NCI-H1092 treated with DMSO at 0.1 percent for 48 hours (cell line): ENCODE data around the gene DLGAP1.

ENCODE experiments used
- DNase-seq: peaks from one replicate; lab custom pipeline; 2025; lab: John Stamatoyannopoulos, UW

The DLGAP1 gene

DNA sequence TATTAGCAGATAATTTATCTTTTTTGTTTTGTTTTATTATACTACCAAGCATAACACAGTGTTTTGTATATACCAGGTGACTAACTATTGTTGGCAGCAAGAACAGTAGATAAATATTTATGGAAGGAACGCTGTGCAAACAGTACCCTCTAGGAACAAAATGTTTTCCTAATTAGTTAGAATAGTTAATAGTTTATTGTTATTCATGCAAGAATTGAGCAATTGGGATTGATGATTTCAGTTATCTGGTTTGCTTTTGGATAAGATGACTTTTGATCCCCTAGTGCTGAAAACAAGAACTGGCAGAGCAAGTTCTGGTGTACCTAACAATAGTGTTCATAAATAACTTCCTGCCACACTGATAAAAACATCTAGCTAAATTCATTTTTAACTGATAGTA is 681.8 kb downstream of the DLGAP1 start:
- no peak for DNase-seq

DNA sequence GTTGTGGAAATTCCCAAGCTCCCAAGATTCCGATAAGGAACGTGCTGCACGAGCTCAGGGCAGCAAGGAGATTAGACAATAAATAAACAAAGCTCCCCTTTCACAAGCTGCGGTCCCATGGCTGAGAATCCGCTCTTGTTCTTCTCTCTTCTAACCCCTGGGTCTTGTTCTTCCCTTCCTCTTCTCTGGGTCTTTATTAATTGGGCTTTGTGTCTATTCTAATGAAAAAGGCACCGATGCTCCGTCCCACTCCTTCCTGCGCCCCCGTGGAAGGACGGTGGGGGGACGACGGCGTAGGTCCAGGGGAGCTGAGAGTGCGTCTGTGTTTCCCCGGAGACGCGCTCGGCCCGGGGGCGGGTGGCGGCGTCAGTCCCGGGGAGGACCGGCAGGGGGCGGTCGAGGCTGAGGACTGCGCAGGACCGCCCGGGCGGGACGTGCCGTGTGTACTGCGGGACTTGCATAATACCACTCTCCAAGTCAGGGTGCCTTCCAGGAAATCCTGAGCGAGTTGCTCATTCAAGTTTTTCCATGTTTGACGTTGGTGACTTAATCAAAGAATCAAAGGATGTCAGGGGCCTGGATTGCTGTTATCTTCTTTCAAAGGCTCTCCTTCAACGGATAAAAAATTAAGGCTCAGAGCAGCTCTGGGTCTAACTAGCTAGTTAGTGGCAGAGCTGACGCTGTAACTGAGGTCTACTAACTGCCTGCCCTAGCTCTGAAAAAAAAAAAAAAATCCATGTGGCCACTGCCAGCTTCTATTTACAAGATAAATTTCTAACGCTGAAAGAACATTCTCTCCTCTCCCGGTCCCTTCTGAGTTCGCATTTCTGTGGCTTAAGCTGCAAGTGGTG is 683.8 kb downstream of the DLGAP1 start:
- no peak for DNase-seq

GRCh38 chr18:3761266-3761665 is 693.8 kb downstream of the DLGAP1 start:
- no peak for DNase-seq

DNA sequence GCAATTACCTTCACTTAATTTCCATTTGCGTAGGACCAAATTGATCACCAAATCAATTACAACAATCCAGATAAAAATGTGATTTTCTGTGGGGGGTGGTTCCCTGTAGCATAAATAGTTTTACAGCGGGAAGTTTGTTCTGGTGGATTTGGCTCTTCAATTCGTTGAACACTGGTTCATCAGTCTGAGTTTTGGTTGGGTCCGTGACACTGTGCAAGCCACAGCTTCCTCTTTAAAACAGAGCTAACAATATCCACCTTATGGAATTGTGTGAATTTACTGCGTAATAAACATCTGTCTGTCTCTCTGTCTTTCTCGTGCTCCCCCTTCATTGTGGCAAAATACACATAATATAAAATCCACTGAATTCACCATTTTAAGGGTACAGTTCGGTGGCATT is 694.4 kb downstream of the DLGAP1 start:
- no peak for DNase-seq

- no peak for DNase-seq
Measured at GRCh38 chr18:3759099-3759498, 696.0 kb downstream of the DLGAP1 start.

- DNase-seq: no peak
Measured at GRCh38 chr18:3758531-3758930, 696.6 kb downstream of the DLGAP1 start.

GRCh38 chr18:3757361-3757760 is 697.7 kb downstream of the DLGAP1 start:
- DNase-seq: no peak

- no peak for DNase-seq
Measured at GRCh38 chr18:3753106-3753505, 702.0 kb downstream of the DLGAP1 start.

- no peak for DNase-seq
Measured at GRCh38 chr18:3748086-3748485, 707.0 kb downstream of the DLGAP1 start.

GRCh38 chr18:3747176-3747973 is 707.7 kb downstream of the DLGAP1 start:
- no peak for DNase-seq

DNA sequence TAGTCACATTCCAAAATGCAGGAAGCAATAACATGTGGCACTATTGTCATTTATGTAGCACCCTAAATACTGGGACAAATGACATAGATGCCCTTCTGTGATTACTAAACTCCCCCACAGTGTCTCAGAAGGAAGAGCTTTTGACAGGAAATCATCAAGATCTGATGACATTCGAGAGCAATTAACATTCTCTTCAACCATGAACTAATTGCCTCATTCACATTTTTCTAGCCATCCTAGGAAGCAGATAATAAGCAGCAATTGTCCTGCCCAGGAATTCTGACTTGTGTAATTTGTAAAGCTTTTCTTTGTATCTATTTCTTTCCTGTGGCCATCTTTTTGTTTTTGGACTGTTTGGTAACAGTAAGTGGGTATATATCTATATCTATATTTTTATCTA is 712.6 kb downstream of the DLGAP1 start:
- DNase-seq: no peak

DNA sequence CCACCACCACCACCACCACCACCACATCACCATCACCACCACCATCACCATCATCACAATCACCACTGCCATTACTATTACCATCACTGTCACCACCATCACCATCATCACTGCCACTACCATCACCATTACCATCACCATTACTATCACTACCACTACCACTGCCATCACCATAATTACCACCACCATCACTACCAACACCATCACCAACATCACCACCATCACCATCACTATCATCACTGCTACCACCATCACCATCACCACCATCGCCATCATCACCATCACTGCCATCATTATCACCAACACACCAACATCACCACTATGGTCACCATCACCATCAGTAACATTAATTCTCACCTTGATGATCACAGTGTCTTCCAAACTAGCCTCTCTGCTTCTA is 713.8 kb downstream of the DLGAP1 start:
- DNase-seq: no peak

DNA sequence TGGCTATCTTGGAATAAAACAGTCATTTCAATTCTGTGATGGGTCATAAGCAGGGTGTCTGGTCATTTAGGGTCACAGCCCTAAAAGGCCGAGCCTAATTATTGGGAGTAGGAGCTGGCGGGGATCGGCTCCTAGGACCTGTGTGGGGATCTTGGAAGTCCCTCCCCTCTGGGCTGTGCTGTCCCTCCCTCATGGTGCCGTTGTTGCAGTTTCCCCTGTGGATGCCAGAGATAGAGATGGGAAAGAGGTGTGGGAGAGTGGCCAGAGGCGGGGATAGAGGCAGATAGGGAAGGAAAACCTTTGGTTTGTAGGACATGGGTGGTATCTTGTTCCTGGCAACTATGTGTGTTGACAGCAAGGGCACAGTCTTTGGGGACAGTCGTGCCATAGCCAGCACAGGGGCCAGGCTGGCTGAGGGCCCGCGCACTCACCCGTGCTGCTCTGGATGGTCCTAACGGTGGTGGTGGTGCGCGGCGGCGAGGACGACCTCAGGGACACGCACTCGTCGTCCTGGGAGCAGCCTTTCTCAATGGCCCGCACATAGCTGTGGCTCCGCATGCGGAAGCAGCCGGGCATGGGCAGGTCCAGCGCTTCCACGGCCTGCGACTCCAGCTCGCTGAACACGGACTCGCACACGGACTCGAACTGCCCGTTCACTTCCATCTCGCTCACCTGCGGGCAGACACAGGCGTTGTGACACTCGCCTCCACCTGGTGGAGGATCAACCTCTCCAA is 726.2 kb downstream of the DLGAP1 start:
- DNase-seq: no peak

- DNase-seq: no peak
Measured at GRCh38 chr18:3727274-3727673, 727.8 kb downstream of the DLGAP1 start.

DNA sequence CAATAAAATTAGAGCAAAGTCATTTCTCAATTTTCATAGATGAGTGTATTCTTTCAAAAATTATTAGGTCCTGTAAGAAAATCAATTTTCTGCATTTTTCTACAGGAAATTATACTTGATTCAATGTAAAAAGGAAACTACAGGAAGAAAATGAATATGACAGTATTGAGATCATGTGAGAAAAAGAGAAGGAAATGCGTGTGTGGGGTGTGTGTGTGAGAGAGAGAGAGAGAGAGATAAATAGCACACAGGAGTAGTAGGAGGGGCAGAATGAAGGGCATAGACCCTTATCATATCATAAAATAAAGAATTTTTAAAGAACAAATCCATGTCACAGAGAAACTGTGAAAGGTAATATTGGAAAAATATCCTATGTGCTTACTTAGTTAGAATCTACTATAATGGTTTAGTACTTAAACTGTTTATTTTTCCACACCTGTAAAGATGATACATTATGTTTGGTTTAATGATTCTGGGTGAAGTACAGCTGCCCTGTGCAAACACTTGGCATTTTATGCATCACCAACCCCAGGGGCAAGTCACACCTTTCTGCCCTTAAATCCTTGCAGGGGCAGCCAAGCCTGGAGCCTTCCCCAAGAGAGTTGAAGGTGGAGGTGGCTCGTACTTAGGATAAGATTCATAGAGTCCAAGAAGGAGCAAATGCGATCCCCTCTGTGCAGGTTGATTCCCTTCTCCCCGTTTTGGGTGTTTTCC is 728.7 kb downstream of the DLGAP1 start:
- DNase-seq: peak; percentile 90

DNA sequence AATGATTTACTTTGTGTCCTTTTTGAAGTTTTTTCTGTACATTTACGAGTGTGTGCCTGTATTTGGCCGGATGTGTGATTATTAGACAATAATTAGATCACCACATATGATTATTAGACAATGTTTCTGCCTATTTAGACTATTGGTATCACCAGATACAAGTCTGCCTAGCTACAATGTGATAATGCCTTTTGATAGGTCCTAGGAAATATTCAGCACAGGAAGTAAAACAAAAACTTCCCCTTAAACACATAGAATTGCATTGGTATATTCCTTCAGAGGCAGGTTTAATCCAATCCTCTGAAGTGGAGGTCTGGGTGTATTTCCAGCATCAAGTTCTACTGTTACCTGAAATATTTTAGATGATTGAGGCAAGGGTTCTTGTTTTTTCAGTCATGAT is 730.0 kb downstream of the DLGAP1 start:
- DNase-seq: no peak

DNA sequence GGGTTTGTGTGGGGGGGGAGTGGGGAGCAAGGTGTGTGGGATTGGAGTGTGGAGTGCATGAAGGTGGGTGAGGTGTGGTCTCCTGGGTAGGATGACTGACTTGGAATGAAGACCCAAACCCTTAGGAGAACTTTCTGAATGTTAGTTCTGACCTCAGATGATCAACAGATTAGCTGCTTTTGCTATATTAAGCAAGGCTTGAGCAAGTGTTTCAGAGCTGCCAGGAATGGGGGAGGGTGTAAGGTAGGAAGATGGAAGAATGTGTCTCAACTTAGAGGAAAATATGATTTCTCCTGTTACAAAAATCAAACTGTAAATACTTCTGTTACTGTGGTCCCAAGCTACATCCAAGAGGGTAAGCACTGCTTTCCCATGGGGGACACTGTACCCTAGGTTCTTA is 731.6 kb downstream of the DLGAP1 start:
- no peak for DNase-seq

GRCh38 chr18:3722649-3723433 is 732.3 kb downstream of the DLGAP1 start:
- peak; percentile 12 for DNase-seq

DNA sequence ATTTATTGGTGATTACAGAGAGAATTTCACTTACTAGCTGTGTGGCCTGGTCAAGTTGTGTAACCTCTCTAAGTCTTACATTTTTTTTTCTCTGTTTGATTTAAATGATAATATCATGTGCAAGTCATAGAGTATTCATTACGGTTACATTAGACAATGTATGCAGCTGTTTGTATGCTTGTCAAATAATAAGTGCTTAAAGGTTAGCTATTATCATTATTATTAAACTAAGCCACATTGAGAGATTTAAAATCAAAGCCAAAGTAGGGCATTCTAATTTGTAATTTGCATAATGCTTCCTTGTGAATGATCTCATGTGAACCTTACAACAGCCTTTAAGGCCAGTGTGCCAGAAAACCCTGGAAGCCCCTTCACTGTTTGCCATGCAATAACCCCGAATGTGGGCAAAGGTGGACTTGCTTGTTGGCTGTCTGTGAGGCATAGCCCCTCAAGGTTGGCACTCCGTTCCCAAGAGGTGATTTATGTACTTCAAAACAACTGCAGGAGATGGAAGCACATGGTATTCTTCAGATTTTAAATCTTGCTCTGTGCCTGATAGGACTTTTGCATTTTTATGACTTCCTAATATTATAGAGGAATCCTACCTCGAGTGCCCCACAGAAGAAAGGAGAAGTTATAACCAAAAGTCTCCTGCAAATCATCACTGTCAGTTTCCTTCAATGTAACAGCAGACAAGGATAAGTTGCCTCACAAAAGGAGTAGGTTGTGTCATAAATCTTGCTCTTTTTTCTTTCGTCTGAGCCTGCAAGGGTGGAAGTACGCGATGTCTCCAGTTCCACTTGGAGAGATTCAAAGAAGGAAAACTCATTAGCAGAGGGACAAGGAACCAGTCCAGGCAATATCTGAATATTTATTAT is 733.1 kb downstream of the DLGAP1 start:
- peak; percentile 54 for DNase-seq
